ENCODE measurements around the gene L2HGDH. TPM values are rescaled to one million over a fixed set of nuclear protein-coding genes. Genes with fewer than 3 reads are reported as not detected.

The L2HGDH gene
- total RNA-seq, 6 experiments from 2014 or later, result 3.1 to 5.2 (median 3.4) TPM

DNA sequence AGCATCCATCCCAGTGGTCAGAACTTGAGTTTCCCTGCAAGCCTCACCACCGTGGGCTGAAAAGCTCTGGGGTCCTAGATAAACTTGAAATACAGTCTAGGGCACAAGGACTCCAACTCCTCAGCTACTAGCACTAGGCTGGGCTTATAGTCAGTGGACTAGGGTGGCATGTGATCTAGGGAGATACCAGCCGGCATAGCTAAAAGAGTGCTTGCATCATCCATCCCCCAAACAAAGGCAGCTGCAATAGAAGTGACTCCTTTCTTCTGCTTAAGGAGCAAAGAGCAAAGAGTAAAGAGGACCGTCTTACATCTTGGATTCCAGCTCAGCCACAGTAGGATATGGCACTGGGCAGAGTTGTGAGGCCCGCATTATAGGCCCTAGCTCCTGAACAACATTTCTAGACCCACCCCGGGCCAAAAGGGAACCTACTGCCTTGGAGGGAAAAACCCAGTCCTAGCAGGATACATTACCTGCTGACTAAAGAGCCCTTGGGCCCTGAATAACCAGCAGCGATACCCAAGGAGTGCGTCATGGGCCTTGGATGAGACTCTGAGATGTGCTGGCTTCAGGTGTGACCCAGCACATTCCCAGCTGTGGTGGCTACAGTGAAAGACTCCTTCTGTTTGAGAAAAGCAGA lies 62.8 kb downstream of the L2HGDH start:
- no peak for DNase-seq

DNA sequence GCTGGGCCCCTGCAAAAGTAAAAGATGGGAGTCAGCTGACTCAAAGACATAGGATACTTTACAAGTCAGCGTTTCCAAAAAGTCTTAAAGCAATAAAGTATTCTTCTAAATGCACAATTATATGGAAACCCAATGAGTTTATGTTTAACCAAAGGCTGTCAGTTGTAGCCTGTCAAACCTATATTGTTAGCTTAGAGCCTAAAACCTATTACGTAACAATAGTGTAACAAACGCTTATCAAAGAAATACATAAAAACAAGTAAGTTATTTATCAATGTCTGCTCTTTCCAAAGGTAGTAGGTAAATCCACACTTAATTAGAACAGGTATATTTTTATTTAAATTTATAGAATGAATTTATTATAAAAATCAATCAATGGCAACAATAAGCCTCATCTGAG lies 64.8 kb downstream of the L2HGDH start:
- Mint-ChIP-seq H3K9me3 (no peaks in the 10 kb centered on the region), H3K36me3 (ENCODE audit: low read depth) (peaks cover 5% of the 10 kb centered on the region; the same call in 1 of the 2 replicates), H3K4me1 (ENCODE audit: low read depth) (no peaks in the 10 kb centered on the region), H3K27ac (no peak overlapping the region), H3K27me3 (ENCODE audit: insufficient read depth) (no peaks in the 10 kb centered on the region), H3K4me3 (no peak overlapping the region)
- no peak for DNase-seq
- TF ChIP-seq CTCF (IDR thresholded peaks at IDR 0.05), result no peak

More for the DNA sequence above, 62.8 kb downstream of the L2HGDH start:
- H3K4me3 Mint-ChIP-seq, result no peak overlapping the region
- H3K9me3 Mint-ChIP-seq, result no peaks in the 10 kb centered on the region
- TF ChIP-seq CTCF (IDR thresholded peaks at IDR 0.05), result no peak
- no peaks in the 10 kb centered on the region for H3K27me3 Mint-ChIP-seq (ENCODE audit: insufficient read depth)
- H3K36me3 Mint-ChIP-seq (ENCODE audit: low read depth), result peaks cover 5% of the 10 kb centered on the region; the same call in 1 of the 2 replicates
- no peak overlapping the region for H3K27ac Mint-ChIP-seq
- no peaks in the 10 kb centered on the region for H3K4me1 Mint-ChIP-seq (ENCODE audit: low read depth)

DNA sequence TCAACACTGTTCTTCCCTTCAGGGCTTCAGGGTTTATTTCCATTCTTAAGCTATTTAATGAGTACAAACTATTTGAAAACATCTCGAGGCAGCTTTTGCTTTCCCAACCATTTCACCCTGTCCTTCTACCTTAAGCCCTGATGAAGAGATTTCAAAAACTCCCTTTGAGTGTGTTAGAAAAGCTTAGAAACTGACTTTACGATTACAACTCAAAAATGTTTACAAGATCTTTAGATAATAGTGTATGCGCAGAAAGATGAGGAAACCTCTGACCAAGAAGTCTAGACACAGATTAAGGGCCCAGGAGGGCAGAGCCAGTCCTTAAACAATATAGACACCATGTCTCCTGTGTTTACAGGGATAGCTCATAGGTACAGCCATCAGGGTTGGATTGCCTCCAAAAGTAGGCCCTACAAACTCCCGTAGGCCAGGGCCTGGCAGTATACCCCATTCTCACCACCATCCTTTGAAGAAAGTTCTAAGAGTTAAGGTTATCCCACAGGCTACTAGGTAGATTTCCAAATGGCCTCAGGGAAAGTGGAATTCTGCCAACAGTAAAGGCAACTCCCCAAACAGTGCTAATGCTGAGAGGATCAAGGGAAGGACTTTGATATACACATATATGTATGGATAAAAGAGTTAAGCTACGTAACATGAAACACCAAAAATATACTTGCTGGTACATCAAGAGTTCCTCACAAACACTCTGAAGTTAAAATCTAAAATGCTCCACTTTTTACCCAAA lies 69.3 kb downstream of the L2HGDH start:
- no peaks in the 10 kb centered on the region for H3K4me1 Mint-ChIP-seq (ENCODE audit: low read depth)

DNA sequence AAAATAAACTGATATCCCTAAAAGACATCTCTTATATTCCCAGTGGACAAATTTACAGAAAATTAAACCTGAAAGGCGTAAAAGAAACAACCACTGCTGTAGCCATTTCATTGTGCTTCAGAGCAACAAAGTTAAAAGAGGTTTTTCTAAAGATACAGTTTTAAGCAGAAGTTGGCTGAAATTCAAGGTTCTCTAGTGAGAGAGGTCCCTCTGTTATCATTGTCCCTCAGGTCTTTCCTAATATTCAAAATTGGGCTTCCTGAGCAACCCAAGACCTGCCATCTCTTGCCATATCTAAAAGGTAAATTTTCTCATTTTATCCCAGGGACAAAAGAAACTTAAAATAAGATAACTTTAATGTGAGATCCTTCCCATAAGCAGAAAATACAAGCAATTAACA lies 69.9 kb downstream of the L2HGDH start:
- no peak for DNase-seq
- no peaks in the 10 kb centered on the region for H3K9me3 Mint-ChIP-seq
- no peak overlapping the region for H3K27ac Mint-ChIP-seq
- no peaks in the 10 kb centered on the region for H3K4me1 Mint-ChIP-seq (ENCODE audit: low read depth)
- 0 out of 2 replicates have a peak, but pooled peaks cover 5% of the 10 kb centered on the region for H3K36me3 Mint-ChIP-seq (ENCODE audit: low read depth)
- no peak for TF ChIP-seq CTCF (IDR thresholded peaks at IDR 0.05)
- no peak overlapping the region for H3K4me3 Mint-ChIP-seq
- H3K27me3 Mint-ChIP-seq (ENCODE audit: insufficient read depth), result no peaks in the 10 kb centered on the region

More for the DNA sequence above, 69.3 kb downstream of the L2HGDH start:
- H3K9me3 Mint-ChIP-seq, result no peaks in the 10 kb centered on the region
- H3K36me3 Mint-ChIP-seq (ENCODE audit: low read depth), result 0 out of 2 replicates have a peak, but pooled peaks cover 5% of the 10 kb centered on the region
- no peak overlapping the region for H3K4me3 Mint-ChIP-seq
- no peak overlapping the region for H3K27ac Mint-ChIP-seq
- H3K27me3 Mint-ChIP-seq (ENCODE audit: insufficient read depth), result no peaks in the 10 kb centered on the region
- TF ChIP-seq CTCF (IDR thresholded peaks at IDR 0.05), result no peak
- DNase-seq, result no peak

DNA sequence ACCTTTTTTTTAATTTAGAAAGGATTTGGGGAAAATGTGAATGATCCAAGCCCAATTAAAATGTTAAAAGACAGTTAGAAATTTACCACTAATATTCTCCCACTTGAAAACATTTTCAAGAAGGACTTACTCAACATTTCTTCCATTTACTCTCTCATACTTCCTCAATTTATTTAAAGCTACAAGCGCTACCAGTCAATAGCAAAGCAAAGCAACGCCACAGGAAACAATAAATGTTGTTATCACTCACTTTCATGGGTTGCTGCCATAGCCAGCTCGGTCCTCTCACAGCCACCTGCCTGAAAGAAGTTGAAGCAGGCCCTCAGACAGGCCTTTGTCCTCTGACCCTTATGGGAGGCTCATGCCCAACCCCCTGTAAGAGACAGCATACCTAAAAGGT lies 74.6 kb downstream of the L2HGDH start:
- Mint-ChIP-seq H3K27me3 (ENCODE audit: insufficient read depth) (no peaks in the 10 kb centered on the region), H3K36me3 (ENCODE audit: low read depth) (no peaks in the 10 kb centered on the region; the same call in 1 of the 2 replicates), H3K27ac (no peak overlapping the region), H3K4me3 (no peak overlapping the region), H3K9me3 (no peaks in the 10 kb centered on the region), H3K4me1 (ENCODE audit: low read depth) (peaks cover 6% of the 10 kb centered on the region)
- DNase-seq, result no peak
- TF ChIP-seq CTCF (IDR thresholded peaks at IDR 0.05), result no peak

All from HFFc6 (cell line).